Osteoblast (primary cell): ENCODE results near the gene DMAC2L. TPM values are rescaled to one million over a fixed set of nuclear protein-coding genes. Genes with fewer than 3 reads are reported as not detected.
"Not testable (repeated sequence)": the region's sequence is repeated elsewhere in the genome, so short reads cannot be mapped to it uniquely, and the experiment has no call there.

Experiments
- DNase-seq: peaks from one replicate; pipeline ENCODE4 v3.0.0; 2011; ENCODE audit warnings: low spot score, mixed read lengths; ENCODE audit not compliant: insufficient read length; ENCODE audit errors: missing footprints
- H2AFZ ChIP-seq: 2 replicates; pipeline ENCODE4 v1.6.0; 2011; ENCODE audit warnings: mild to moderate bottlenecking, low read length
- H3K27ac ChIP-seq: 2 replicates; pipeline ENCODE4 v1.5.1; 2011; ENCODE audit warnings: mild to moderate bottlenecking, low read depth, low read length, moderate library complexity
- H3K27me3 ChIP-seq: 2 replicates; pipeline ENCODE4 v1.6.0; 2012; ENCODE audit warnings: mild to moderate bottlenecking, control low read depth, inconsistent platforms, low read length, moderate library complexity; ENCODE audit not compliant: insufficient read depth
- H3K36me3 ChIP-seq: 2 replicates; pipeline ENCODE4 v1.5.1; 2011; ENCODE audit warnings: mild to moderate bottlenecking, low read length, control low read depth, moderate library complexity; ENCODE audit not compliant: insufficient read depth
- H3K4me1 ChIP-seq: 2 replicates; pipeline ENCODE4 v1.5.1; 2011; ENCODE audit warnings: mild to moderate bottlenecking, low read length, control low read depth, moderate library complexity; ENCODE audit not compliant: insufficient read depth
- H3K4me2 ChIP-seq: 2 replicates; pipeline ENCODE4 v1.6.0; 2011; ENCODE audit warnings: mild to moderate bottlenecking, low read length; ENCODE audit not compliant: insufficient read depth
- H3K4me3 ChIP-seq: fragments of 200-600 bp; sonication (generic); 3 replicates; pipeline ENCODE4 v1.5.1; 2012; ENCODE audit warnings: mild to moderate bottlenecking, low read length, inconsistent platforms; ENCODE audit not compliant: insufficient read depth
- H3K79me2 ChIP-seq: 2 replicates; pipeline ENCODE4 v1.6.0; 2012; ENCODE audit warnings: mild to moderate bottlenecking, low read length, control low read depth, inconsistent platforms; ENCODE audit not compliant: insufficient read depth
- H3K9me3 ChIP-seq: 2 replicates; pipeline ENCODE4 v1.5.1; 2011; ENCODE audit warnings: low read depth, low read length, control low read depth
- H4K20me1 ChIP-seq: 2 replicates; pipeline ENCODE4 v1.6.0; 2012; ENCODE audit warnings: mild to moderate bottlenecking, low read length, control low read depth; ENCODE audit not compliant: insufficient read depth
- CTCF ChIP-seq: IDR thresholded peaks from 2 replicates; pipeline ENCODE4 v1.5.1; 2011; ENCODE audit warnings: mild to moderate bottlenecking, low read depth, low read length, moderate library complexity; ENCODE audit errors: extremely low read depth
- total RNA-seq: library from RNA; depleted of rRNA; stranded (reverse); fragments of >200 nt; gene quantifications from 2 replicates; pipeline ENCODE4 v1.2.3, GENCODE V29; 2012

Gene DMAC2L
- total RNA-seq, 1 donor: 7.2 TPM

GRCh38 chr14:50354527-50354926 is 42.4 kb downstream of the DMAC2L start:
- no peak overlapping the region for H3K27ac ChIP-seq
- DNase-seq: no peak
- no peak overlapping the region for H3K4me2 ChIP-seq
- no peak overlapping the region for H3K4me3 ChIP-seq
- peaks cover 3% of the 10 kb centered on the region for H3K36me3 ChIP-seq
- no peaks in the 10 kb centered on the region for H3K79me2 ChIP-seq
- no peaks in the 10 kb centered on the region for H4K20me1 ChIP-seq
- peaks cover 10% of the 10 kb centered on the region for H3K4me1 ChIP-seq
- H2AFZ ChIP-seq: no peak overlapping the region
- H3K9me3 ChIP-seq: no peaks in the 10 kb centered on the region
- no peaks in the 10 kb centered on the region for H3K27me3 ChIP-seq
- no peak for TF ChIP-seq CTCF

DNA sequence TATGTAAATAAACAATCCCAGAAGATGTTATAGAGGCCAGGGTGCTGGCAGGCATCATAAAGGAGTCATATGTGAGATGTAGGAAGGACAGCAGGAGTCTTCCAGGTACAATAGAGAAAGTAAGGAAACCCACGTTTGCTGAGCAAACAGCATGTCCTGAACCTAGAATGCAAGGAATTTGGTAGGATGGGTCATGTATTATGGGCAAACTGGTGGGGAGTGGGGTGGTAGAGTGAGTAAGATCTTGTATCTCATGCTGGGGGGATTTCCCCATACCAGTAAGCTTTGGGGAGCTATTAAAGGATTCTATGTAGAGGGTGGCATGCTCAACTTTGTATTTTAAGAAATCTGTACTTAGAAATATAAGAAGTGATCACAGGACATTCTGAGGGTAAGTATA is 43.6 kb downstream of the DMAC2L start:
- Histone ChIP-seq H3K9me3 (no peaks in the 10 kb centered on the region), H3K27me3 (no peaks in the 10 kb centered on the region), H4K20me1 (no peaks in the 10 kb centered on the region), H3K4me2 (no peak overlapping the region), H3K4me1 (peaks cover 10% of the 10 kb centered on the region), H3K4me3 (no peak overlapping the region), H3K79me2 (no peaks in the 10 kb centered on the region), H3K27ac (no peak overlapping the region), H2AFZ (no peak overlapping the region), H3K36me3 (peaks cover 3% of the 10 kb centered on the region)
- DNase-seq: no peak
- no peak for TF ChIP-seq CTCF

- H3K4me1 ChIP-seq, H3K9me3 ChIP-seq, H3K36me3 ChIP-seq, H3K4me3 ChIP-seq, H3K79me2 ChIP-seq, H3K4me2 ChIP-seq, DNase-seq, H2AFZ ChIP-seq, H3K27ac ChIP-seq, H3K27me3 ChIP-seq, H4K20me1 ChIP-seq: not testable (repeated sequence)
Measured at GRCh38 chr14:50356283-50356682, 44.2 kb downstream of the DMAC2L start.

DNA sequence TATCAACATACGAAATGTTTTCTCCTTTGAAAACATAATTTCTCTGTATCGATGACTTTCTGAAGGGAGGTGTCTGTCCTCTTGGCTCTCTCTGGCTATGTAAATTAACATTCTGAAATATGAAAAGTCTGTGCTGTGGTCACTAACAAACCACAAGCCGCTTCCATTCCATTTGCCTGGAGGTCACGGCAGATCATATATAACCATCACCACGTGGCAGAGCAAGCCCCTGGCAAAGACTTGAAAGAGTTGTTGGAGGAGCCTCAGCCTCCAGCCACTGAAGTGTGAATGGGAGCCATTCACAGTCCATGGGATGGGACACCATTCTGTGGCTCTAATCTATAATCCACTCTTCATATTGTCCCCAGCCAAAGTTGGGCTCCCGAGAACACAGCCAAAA is 45.0 kb downstream of the DMAC2L start:
- DNase-seq: no peak
- Histone ChIP-seq H2AFZ (no peak overlapping the region), H3K4me3 (no peak overlapping the region), H3K4me1 (peaks cover 3% of the 10 kb centered on the region), H4K20me1 (no peaks in the 10 kb centered on the region), H3K27me3 (no peaks in the 10 kb centered on the region), H3K27ac (no peak overlapping the region), H3K79me2 (no peaks in the 10 kb centered on the region), H3K9me3 (no peaks in the 10 kb centered on the region), H3K4me2 (no peak overlapping the region), H3K36me3 (peaks cover 3% of the 10 kb centered on the region)
- TF ChIP-seq CTCF: no peak
